ENCODE results near the gene RPP40. TPM values are rescaled to one million over a fixed set of nuclear protein-coding genes. Genes with fewer than 3 reads are reported as not detected.

Gene RPP40
- 16.2 and 26.8 TPM in 2 replicates for polyA plus RNA-seq
- 4.2 and 4.9 TPM in 2 replicates for polyA minus RNA-seq

DNA sequence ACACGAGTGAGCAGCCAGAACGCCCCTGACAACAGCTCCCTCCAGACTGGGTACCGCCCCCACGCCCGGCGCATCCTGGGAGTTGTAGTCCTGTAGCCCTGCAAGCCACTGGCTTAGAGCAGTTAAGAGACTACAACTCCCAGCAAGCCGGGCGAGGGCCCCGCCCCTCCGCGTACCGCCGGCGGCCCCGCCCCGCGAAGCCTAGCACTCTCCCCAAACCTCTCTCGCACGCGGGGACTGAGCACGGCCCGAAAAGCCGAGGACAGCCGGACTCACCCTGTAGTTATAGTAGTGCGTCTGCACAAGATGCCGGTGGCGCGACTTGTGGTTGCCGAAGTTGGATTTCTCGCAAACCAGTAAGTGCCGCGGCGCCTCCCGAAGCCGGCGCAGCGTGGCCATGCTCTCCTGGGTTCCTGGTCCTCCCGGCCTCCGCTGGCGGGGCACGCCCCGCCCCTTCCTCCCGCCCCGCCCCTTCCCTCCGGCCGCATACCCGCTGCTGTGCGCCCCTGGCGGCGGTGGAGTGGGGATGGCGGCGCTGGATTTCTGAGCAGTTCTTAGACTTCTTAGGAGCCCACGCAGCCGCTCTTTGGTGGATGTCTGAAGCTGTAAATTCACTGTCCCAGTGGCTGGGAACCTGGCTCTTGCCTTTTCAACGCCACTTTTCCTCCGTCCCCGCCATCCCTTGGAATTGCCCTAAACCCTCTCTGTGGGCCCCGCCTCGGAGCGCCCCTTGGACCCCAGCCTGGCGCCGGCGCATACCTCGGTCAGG is at the start of gene RPP40:
Gene RPP40 (minus strand): TSS at position 434 of the 769 bp plus-strand sequence. CDS start 35 bp downstream, at position 399.
- TF ChIP-seq, protein P1, sequence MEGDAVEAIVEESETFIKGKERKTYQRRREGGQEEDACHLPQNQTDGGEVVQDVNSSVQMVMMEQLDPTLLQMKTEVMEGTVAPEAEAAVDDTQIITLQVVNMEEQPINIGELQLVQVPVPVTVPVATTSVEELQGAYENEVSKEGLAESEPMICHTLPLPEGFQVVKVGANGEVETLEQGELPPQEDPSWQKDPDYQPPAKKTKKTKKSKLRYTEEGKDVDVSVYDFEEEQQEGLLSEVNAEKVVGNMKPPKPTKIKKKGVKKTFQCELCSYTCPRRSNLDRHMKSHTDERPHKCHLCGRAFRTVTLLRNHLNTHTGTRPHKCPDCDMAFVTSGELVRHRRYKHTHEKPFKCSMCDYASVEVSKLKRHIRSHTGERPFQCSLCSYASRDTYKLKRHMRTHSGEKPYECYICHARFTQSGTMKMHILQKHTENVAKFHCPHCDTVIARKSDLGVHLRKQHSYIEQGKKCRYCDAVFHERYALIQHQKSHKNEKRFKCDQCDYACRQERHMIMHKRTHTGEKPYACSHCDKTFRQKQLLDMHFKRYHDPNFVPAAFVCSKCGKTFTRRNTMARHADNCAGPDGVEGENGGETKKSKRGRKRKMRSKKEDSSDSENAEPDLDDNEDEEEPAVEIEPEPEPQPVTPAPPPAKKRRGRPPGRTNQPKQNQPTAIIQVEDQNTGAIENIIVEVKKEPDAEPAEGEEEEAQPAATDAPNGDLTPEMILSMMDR (IDR thresholded peaks at IDR 0.05; ENCODE audit: poor library complexity, severe bottlenecking), result peak; percentile 79
- TF ChIP-seq MXI1 (conservative IDR thresholded peaks at IDR 0.05; ENCODE audit: poor library complexity, severe bottlenecking) (peak; percentile 99), RAD21 (conservative IDR thresholded peaks at IDR 0.05) (no peak)
- no peak within 1 kb of the TSS for H3K27ac ChIP-seq (ENCODE audit: low read length)
- H3K4me3 ChIP-seq (ENCODE audit: low read length), result peak within 1 kb of the TSS; percentile 80
- no peaks in the 10 kb centered on the region for H3K36me3 ChIP-seq (ENCODE audit: insufficient read depth, low read length)
- H3K4me2 ChIP-seq (ENCODE audit: low read length), result peak within 1 kb of the TSS; percentile 52
- H3K79me2 ChIP-seq (replicated peaks; ENCODE audit: insufficient read depth, low read length), result no peaks in the 10 kb centered on the region
- peak within 1 kb of the TSS; percentile 40 for H3K9ac ChIP-seq (ENCODE audit: low read length)
- no peaks in the 10 kb centered on the region for H4K20me1 ChIP-seq (ENCODE audit: insufficient read depth)
- peak within 1 kb of the TSS; percentile 82 for H2AFZ ChIP-seq (ENCODE audit: low read depth, low read length)
- H3K27me3 ChIP-seq (ENCODE audit: insufficient read depth, low read depth, low read length), result no peaks in the 10 kb centered on the region
- H3F3A ChIP-seq (ENCODE audit: insufficient read depth, low read length, poor library complexity, severe bottlenecking), result no peaks in the 10 kb centered on the region
- no peaks in the 10 kb centered on the region for H3K9me3 ChIP-seq (ENCODE audit: low read length)
- no peaks in the 10 kb centered on the region for H3K9me2 ChIP-seq (ENCODE audit: insufficient read depth, low read length)

DNA sequence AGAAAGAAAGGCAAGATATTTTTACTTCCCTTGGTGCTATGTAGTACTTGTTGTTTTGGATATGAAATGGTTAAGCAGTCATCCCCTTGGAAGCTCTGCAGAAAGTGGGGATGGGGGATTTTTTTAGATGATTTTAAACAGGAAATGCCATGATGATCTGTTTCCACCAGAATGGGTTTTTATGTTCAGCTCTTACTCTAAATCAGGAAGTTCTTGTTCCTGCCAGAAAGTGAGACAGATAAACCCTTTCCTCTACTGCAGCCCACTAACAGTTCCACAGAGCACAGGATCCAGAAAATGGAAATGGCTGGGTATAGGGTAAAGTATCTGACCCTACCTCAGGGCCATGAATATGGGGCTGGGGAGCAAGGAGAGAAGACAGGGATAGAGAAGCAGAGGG is 49.2 kb upstream of the RPP40 start:
- H3K36me3 ChIP-seq (ENCODE audit: insufficient read depth, low read length), result no peaks in the 10 kb centered on the region
- H3K79me2 ChIP-seq (replicated peaks; ENCODE audit: insufficient read depth, low read length), result no peaks in the 10 kb centered on the region
- H3K27ac ChIP-seq (ENCODE audit: low read length), result no peak overlapping the region
- no peaks in the 10 kb centered on the region for H3F3A ChIP-seq (ENCODE audit: insufficient read depth, low read length, poor library complexity, severe bottlenecking)
- no peak overlapping the region for H3K4me2 ChIP-seq (ENCODE audit: low read length)
- H4K20me1 ChIP-seq (ENCODE audit: insufficient read depth), result no peaks in the 10 kb centered on the region
- H3K9me3 ChIP-seq (ENCODE audit: low read length), result no peaks in the 10 kb centered on the region
- TF ChIP-seq EP300 (conservative IDR thresholded peaks at IDR 0.05; ENCODE audit: poor library complexity, severe bottlenecking), result no peak
- TF ChIP-seq TAF1 (IDR thresholded peaks at IDR 0.05; ENCODE audit: low read depth), result no peak
- TF ChIP-seq, protein P1 (IDR thresholded peaks at IDR 0.05; ENCODE audit: poor library complexity, severe bottlenecking), result no peak
- TF ChIP-seq RAD21 (conservative IDR thresholded peaks at IDR 0.05), result no peak
- TF ChIP-seq, protein P2, sequence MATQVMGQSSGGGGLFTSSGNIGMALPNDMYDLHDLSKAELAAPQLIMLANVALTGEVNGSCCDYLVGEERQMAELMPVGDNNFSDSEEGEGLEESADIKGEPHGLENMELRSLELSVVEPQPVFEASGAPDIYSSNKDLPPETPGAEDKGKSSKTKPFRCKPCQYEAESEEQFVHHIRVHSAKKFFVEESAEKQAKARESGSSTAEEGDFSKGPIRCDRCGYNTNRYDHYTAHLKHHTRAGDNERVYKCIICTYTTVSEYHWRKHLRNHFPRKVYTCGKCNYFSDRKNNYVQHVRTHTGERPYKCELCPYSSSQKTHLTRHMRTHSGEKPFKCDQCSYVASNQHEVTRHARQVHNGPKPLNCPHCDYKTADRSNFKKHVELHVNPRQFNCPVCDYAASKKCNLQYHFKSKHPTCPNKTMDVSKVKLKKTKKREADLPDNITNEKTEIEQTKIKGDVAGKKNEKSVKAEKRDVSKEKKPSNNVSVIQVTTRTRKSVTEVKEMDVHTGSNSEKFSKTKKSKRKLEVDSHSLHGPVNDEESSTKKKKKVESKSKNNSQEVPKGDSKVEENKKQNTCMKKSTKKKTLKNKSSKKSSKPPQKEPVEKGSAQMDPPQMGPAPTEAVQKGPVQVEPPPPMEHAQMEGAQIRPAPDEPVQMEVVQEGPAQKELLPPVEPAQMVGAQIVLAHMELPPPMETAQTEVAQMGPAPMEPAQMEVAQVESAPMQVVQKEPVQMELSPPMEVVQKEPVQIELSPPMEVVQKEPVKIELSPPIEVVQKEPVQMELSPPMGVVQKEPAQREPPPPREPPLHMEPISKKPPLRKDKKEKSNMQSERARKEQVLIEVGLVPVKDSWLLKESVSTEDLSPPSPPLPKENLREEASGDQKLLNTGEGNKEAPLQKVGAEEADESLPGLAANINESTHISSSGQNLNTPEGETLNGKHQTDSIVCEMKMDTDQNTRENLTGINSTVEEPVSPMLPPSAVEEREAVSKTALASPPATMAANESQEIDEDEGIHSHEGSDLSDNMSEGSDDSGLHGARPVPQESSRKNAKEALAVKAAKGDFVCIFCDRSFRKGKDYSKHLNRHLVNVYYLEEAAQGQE (IDR thresholded peaks at IDR 0.05; ENCODE audit: borderline replicate concordance), result no peak
- no peak for TF ChIP-seq MXI1 (conservative IDR thresholded peaks at IDR 0.05; ENCODE audit: poor library complexity, severe bottlenecking)
- no peak for TF ChIP-seq POLR2AphosphoS5 (IDR thresholded peaks at IDR 0.05)
- TF ChIP-seq SMC3 (conservative IDR thresholded peaks at IDR 0.05; ENCODE audit: poor library complexity), result no peak
- TF ChIP-seq EZH2 (IDR thresholded peaks at IDR 0.05; ENCODE audit: borderline replicate concordance, insufficient read depth, low read length, poor library complexity, severe bottlenecking), result no peak
- no peak overlapping the region for H3K9ac ChIP-seq (ENCODE audit: low read length)
- H3K27me3 ChIP-seq (ENCODE audit: insufficient read depth, low read depth, low read length), result no peaks in the 10 kb centered on the region
- H3K4me3 ChIP-seq (ENCODE audit: low read length), result no peak overlapping the region
- no peak overlapping the region for H2AFZ ChIP-seq (ENCODE audit: low read depth, low read length)
- no peaks in the 10 kb centered on the region for H3K9me2 ChIP-seq (ENCODE audit: insufficient read depth, low read length)
